EL (cell line): Measurements from ENCODE around the gene PERCC1.
"Not testable (repeated sequence)": the region's sequence is repeated elsewhere in the genome, so short reads cannot be mapped to it uniquely, and the experiment has no call there.

Experiments used
- DNase-seq: peaks from one replicate; pipeline ENCODE4 v3.0.0-alpha.2; 2016

Gene PERCC1

GRCh38 chr16:1451702-1452392, 21.0 kb downstream of the PERCC1 start:
- DNase-seq = no peak

GRCh38 chr16:1452530-1452929, 21.7 kb downstream of the PERCC1 start:
- DNase-seq = no peak

GRCh38 chr16:1453316-1453715, 22.4 kb downstream of the PERCC1 start:
- DNase-seq = no peak

GRCh38 chr16:1454561-1454960, 23.7 kb downstream of the PERCC1 start:
- DNase-seq = no peak

- DNase-seq = no peak
These were observed 24.6 kb downstream of the PERCC1 start for GRCh38 chr16:1455190-1456171.

GRCh38 chr16:1456951-1457350, 26.1 kb downstream of the PERCC1 start:
- DNase-seq = no peak

- no peak for DNase-seq
These were observed 26.8 kb downstream of the PERCC1 start for GRCh38 chr16:1457489-1458245.

- DNase-seq = no peak
These were observed 27.6 kb downstream of the PERCC1 start for GRCh38 chr16:1458336-1458976.

GRCh38 chr16:1458977-1459341, 28.1 kb downstream of the PERCC1 start:
- no peak for DNase-seq

GRCh38 chr16:1459967-1460366, 29.1 kb downstream of the PERCC1 start:
- no peak for DNase-seq

GRCh38 chr16:1460602-1461138, 29.8 kb downstream of the PERCC1 start:
- no peak for DNase-seq

- DNase-seq = no peak
These were observed 30.3 kb downstream of the PERCC1 start for GRCh38 chr16:1461146-1461545.

- no peak for DNase-seq
These were observed 33.5 kb downstream of the PERCC1 start for GRCh38 chr16:1464196-1464893.

- no peak for DNase-seq
These were observed 34.2 kb downstream of the PERCC1 start for GRCh38 chr16:1464894-1465566.

- no peak for DNase-seq
These were observed 34.7 kb downstream of the PERCC1 start for GRCh38 chr16:1465567-1465915.

- no peak for DNase-seq
These were observed 35.2 kb downstream of the PERCC1 start for GRCh38 chr16:1466054-1466453.

GRCh38 chr16:1466968-1467521, 36.2 kb downstream of the PERCC1 start:
- DNase-seq = no peak

- no peak for DNase-seq
These were observed 37.5 kb downstream of the PERCC1 start for GRCh38 chr16:1468426-1468810.

GRCh38 chr16:1469141-1469540, 38.3 kb downstream of the PERCC1 start:
- DNase-seq = not testable (repeated sequence)

- DNase-seq = no peak
These were observed 38.9 kb downstream of the PERCC1 start for GRCh38 chr16:1469693-1470201.
